ENCODE results near the gene ACKR1. TPM values are rescaled to one million over a fixed set of nuclear protein-coding genes. Genes with fewer than 3 reads are reported as not detected.

The ACKR1 gene
- total RNA-seq, 1 experiment from 2014 or later = 0.63 TPM

DNA sequence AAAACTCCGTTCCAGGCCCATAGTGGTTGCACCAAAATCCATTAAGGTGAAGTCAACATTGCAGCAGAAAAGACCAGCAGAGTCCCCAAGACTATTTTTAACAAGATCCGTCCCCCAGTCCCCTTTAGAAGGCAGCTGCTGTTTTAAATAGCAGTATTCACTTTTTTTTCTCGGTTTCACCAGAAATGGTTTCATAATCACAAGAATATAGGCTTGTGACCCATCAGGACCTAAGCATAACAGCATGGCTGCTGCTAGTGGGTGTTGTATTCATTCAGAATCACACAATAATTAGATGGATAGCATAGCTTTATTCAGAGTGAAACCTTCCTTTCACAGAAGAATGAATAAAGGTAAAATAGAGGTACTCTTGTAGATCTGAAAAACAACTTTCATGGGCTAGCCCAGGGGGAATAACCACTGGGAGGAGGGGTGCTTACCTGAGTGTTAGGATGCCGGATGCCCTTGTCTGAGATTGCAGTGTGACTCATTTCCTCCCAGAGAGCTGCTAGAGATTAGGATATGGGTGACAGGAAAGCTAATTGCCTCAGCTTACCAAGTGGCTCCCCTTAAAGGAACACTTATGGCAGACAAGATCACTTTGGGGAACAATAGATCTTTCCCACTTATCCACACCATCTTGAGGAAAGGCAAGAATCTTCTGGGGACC is 35.0 kb downstream of the ACKR1 start (continued):
- TF ChIP-seq, protein P1, sequence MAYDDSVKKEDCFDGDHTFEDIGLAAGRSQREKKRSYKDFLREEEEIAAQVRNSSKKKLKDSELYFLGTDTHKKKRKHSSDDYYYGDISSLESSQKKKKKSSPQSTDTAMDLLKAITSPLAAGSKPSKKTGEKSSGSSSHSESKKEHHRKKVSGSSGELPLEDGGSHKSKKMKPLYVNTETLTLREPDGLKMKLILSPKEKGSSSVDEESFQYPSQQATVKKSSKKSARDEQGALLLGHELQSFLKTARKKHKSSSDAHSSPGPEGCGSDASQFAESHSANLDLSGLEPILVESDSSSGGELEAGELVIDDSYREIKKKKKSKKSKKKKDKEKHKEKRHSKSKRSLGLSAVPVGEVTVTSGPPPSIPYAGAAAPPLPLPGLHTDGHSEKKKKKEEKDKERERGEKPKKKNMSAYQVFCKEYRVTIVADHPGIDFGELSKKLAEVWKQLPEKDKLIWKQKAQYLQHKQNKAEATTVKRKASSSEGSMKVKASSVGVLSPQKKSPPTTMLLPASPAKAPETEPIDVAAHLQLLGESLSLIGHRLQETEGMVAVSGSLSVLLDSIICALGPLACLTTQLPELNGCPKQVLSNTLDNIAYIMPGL (CRISPR knock-in tag; IDR thresholded peaks at IDR 0.05) = no peak
- TF ChIP-seq NFYB (CRISPR knock-in tag; conservative IDR thresholded peaks at IDR 0.05; ENCODE audit: low read depth) (no peak), SP1 (CRISPR knock-in tag; conservative IDR thresholded peaks at IDR 0.05) (no peak), TCF7 (CRISPR knock-in tag; IDR thresholded peaks at IDR 0.05; ENCODE audit: low read depth) (no peak), RORB (CRISPR knock-in tag; IDR thresholded peaks at IDR 0.05) (no peak), ZNF416 (CRISPR knock-in tag; IDR thresholded peaks at IDR 0.05) (no peak), RELA (CRISPR knock-in tag; IDR thresholded peaks at IDR 0.05; ENCODE audit: borderline replicate concordance) (no peak), SOX15 (CRISPR knock-in tag; IDR thresholded peaks at IDR 0.05) (no peak), KAT7 (CRISPR knock-in tag; IDR thresholded peaks at IDR 0.05; ENCODE audit: borderline replicate concordance) (no peak)
- TF ChIP-seq, protein P2, sequence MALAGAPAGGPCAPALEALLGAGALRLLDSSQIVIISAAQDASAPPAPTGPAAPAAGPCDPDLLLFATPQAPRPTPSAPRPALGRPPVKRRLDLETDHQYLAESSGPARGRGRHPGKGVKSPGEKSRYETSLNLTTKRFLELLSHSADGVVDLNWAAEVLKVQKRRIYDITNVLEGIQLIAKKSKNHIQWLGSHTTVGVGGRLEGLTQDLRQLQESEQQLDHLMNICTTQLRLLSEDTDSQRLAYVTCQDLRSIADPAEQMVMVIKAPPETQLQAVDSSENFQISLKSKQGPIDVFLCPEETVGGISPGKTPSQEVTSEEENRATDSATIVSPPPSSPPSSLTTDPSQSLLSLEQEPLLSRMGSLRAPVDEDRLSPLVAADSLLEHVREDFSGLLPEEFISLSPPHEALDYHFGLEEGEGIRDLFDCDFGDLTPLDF (CRISPR knock-in tag; IDR thresholded peaks at IDR 0.05) = no peak
- TF ChIP-seq, protein P3, sequence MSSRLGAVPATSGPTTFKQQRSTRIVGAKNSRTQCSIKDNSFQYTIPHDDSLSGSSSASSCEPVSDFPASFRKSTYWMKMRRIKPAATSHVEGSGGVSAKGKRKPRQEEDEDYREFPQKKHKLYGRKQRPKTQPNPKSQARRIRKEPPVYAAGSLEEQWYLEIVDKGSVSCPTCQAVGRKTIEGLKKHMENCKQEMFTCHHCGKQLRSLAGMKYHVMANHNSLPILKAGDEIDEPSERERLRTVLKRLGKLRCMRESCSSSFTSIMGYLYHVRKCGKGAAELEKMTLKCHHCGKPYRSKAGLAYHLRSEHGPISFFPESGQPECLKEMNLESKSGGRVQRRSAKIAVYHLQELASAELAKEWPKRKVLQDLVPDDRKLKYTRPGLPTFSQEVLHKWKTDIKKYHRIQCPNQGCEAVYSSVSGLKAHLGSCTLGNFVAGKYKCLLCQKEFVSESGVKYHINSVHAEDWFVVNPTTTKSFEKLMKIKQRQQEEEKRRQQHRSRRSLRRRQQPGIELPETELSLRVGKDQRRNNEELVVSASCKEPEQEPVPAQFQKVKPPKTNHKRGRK (CRISPR knock-in tag; IDR thresholded peaks at IDR 0.05; ENCODE audit: borderline replicate concordance) = no peak
- TF ChIP-seq, protein P4, sequence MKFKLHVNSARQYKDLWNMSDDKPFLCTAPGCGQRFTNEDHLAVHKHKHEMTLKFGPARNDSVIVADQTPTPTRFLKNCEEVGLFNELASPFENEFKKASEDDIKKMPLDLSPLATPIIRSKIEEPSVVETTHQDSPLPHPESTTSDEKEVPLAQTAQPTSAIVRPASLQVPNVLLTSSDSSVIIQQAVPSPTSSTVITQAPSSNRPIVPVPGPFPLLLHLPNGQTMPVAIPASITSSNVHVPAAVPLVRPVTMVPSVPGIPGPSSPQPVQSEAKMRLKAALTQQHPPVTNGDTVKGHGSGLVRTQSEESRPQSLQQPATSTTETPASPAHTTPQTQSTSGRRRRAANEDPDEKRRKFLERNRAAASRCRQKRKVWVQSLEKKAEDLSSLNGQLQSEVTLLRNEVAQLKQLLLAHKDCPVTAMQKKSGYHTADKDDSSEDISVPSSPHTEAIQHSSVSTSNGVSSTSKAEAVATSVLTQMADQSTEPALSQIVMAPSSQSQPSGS (CRISPR knock-in tag; IDR thresholded peaks at IDR 0.05; ENCODE audit: borderline replicate concordance, low read depth) = no peak
- TF ChIP-seq, protein P5, sequence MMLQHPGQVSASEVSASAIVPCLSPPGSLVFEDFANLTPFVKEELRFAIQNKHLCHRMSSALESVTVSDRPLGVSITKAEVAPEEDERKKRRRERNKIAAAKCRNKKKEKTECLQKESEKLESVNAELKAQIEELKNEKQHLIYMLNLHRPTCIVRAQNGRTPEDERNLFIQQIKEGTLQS (CRISPR knock-in tag; conservative IDR thresholded peaks at IDR 0.05) = no peak
- TF ChIP-seq, protein P6, sequence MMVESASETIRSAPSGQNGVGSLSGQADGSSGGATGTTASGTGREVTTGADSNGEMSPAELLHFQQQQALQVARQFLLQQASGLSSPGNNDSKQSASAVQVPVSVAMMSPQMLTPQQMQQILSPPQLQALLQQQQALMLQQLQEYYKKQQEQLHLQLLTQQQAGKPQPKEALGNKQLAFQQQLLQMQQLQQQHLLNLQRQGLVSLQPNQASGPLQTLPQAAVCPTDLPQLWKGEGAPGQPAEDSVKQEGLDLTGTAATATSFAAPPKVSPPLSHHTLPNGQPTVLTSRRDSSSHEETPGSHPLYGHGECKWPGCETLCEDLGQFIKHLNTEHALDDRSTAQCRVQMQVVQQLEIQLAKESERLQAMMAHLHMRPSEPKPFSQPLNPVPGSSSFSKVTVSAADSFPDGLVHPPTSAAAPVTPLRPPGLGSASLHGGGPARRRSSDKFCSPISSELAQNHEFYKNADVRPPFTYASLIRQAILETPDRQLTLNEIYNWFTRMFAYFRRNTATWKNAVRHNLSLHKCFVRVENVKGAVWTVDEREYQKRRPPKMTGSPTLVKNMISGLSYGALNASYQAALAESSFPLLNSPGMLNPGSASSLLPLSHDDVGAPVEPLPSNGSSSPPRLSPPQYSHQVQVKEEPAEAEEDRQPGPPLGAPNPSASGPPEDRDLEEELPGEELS (CRISPR knock-in tag; IDR thresholded peaks at IDR 0.05) = no peak

DNA sequence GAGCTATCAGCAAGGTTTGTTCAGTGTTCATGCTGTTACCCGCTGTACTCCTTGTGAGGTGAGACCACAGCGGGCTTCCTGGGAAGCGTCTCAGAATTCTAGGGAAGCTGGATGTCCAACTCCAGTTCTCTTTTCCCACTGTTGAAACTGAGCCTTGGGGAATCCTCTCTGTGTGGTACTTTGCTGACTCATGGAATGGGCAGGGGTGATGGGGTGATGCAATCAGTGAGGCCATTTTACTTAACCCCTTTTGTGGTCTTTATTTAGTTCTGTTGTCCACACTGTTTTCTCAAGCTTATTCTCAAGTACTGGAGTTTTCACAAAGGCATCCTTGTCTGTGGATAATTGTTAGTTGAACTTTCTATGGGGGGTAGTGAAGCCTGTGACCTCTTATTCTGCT is 42.6 kb downstream of the ACKR1 start:
- CTCF ChIA-PET = interaction anchor here (1.8 kb wide), 1 partner anchor 33 kb away, joined by 5 read pairs; no protein-coding TSS in a partner anchor
- DNase-seq (ENCODE audit: low spot score) (no peak), ATAC-seq (no peak)
- peaks cover 37% of the 10 kb centered on the region for H3K9me3 Mint-ChIP-seq
- no peak overlapping the region for H3K27ac Mint-ChIP-seq
- no peaks in the 10 kb centered on the region for H3K27me3 Mint-ChIP-seq (ENCODE audit: low read depth)
- 0 out of 2 replicates have a peak, but pooled peaks cover 2% of the 10 kb centered on the region for H3K4me1 Mint-ChIP-seq
- H3K4me3 Mint-ChIP-seq = no peak overlapping the region
- POLR2A ChIA-PET = no interaction called here
- no peaks in the 10 kb centered on the region; the same call in 1 of the 2 replicates for H3K36me3 Mint-ChIP-seq
- TF ChIP-seq, protein P2 (CRISPR knock-in tag; IDR thresholded peaks at IDR 0.05) = no peak
- TF ChIP-seq, protein P4 (CRISPR knock-in tag; IDR thresholded peaks at IDR 0.05; ENCODE audit: borderline replicate concordance, low read depth) = no peak
- TF ChIP-seq, protein P3 (CRISPR knock-in tag; IDR thresholded peaks at IDR 0.05; ENCODE audit: borderline replicate concordance) = no peak
- TF ChIP-seq, protein P7, sequence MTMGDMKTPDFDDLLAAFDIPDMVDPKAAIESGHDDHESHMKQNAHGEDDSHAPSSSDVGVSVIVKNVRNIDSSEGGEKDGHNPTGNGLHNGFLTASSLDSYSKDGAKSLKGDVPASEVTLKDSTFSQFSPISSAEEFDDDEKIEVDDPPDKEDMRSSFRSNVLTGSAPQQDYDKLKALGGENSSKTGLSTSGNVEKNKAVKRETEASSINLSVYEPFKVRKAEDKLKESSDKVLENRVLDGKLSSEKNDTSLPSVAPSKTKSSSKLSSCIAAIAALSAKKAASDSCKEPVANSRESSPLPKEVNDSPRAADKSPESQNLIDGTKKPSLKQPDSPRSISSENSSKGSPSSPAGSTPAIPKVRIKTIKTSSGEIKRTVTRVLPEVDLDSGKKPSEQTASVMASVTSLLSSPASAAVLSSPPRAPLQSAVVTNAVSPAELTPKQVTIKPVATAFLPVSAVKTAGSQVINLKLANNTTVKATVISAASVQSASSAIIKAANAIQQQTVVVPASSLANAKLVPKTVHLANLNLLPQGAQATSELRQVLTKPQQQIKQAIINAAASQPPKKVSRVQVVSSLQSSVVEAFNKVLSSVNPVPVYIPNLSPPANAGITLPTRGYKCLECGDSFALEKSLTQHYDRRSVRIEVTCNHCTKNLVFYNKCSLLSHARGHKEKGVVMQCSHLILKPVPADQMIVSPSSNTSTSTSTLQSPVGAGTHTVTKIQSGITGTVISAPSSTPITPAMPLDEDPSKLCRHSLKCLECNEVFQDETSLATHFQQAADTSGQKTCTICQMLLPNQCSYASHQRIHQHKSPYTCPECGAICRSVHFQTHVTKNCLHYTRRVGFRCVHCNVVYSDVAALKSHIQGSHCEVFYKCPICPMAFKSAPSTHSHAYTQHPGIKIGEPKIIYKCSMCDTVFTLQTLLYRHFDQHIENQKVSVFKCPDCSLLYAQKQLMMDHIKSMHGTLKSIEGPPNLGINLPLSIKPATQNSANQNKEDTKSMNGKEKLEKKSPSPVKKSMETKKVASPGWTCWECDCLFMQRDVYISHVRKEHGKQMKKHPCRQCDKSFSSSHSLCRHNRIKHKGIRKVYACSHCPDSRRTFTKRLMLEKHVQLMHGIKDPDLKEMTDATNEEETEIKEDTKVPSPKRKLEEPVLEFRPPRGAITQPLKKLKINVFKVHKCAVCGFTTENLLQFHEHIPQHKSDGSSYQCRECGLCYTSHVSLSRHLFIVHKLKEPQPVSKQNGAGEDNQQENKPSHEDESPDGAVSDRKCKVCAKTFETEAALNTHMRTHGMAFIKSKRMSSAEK (CRISPR knock-in tag; IDR thresholded peaks at IDR 0.05; ENCODE audit: borderline replicate concordance) = no peak
